Activated T-helper 17 cell treated with anti-CD3 and anti-CD28 coated beads, Interleukin-2, amount 50 U/mL, for 72 hours (primary cell): ENCODE measurements around the gene EPO. TPM values are rescaled to one million over a fixed set of nuclear protein-coding genes. Genes with fewer than 3 reads are reported as not detected.
"Not testable (repeated sequence)": the region's sequence is repeated elsewhere in the genome, so short reads cannot be mapped to it uniquely, and the experiment has no call there.

Source experiments
- ATAC-seq: fragments of 150-1000 bp; cut with Tn5 transposase; replicated peaks from 2 replicates; pipeline ENCODE4 v1.10.0; 2021; ENCODE audit warnings: mild to moderate bottlenecking, moderate library complexity
- H3K27ac Mint-ChIP-seq: one replicate; pipeline ENCODE4 v1.8.0; 2022; ENCODE audit warnings: mixed read lengths
- H3K27me3 Mint-ChIP-seq: one replicate; pipeline ENCODE4 v1.8.0; 2022; ENCODE audit warnings: mixed read lengths
- H3K36me3 Mint-ChIP-seq: one replicate; pipeline ENCODE4 v1.8.0; 2022; ENCODE audit warnings: low read depth, mild to moderate bottlenecking, mixed read lengths
- H3K4me1 Mint-ChIP-seq: one replicate; pipeline ENCODE4 v1.8.0; 2022; ENCODE audit warnings: mixed read lengths
- H3K4me3 Mint-ChIP-seq: one replicate; pipeline ENCODE4 v1.8.0; 2022; ENCODE audit warnings: mild to moderate bottlenecking, mixed read lengths
- H3K9me3 Mint-ChIP-seq: one replicate; pipeline ENCODE4 v1.8.0; 2022; ENCODE audit warnings: mixed read lengths
- total RNA-seq, 2 donors: library from RNA; stranded (reverse); gene quantifications; one replicate each; pipeline ENCODE4 v1.2.3, GENCODE V29; 2022

The EPO gene
- total RNA-seq, 2 donors from 2014 or later: not detected

DNA sequence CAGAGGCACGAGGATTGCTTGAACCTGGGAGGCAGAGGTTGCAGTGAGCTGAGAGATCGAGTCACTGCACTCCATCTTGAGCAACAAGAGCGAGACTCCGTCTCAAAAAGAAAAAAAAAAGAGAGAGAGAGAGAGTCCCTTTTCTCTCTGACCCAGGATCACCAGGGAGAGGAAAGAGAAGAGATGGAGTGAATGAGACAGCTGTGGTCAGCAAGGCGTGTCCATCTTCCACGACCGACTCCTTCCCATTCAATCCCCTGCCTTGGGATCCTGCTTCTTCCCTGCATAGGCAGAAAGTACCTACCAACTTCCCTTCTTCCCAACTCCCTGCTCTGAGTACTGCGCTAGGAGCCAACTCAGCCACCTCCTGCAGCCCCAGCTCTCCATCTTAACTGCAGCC lies 7.9 kb downstream of the EPO start:
- Mint-ChIP-seq H3K36me3 (no peaks in the 10 kb centered on the region), H3K4me1 (no peaks in the 10 kb centered on the region), H3K9me3 (no peaks in the 10 kb centered on the region), H3K4me3 (no peak overlapping the region), H3K27me3 (peaks cover 7% of the 10 kb centered on the region), H3K27ac (no peak overlapping the region)
- no peak for ATAC-seq

DNA sequence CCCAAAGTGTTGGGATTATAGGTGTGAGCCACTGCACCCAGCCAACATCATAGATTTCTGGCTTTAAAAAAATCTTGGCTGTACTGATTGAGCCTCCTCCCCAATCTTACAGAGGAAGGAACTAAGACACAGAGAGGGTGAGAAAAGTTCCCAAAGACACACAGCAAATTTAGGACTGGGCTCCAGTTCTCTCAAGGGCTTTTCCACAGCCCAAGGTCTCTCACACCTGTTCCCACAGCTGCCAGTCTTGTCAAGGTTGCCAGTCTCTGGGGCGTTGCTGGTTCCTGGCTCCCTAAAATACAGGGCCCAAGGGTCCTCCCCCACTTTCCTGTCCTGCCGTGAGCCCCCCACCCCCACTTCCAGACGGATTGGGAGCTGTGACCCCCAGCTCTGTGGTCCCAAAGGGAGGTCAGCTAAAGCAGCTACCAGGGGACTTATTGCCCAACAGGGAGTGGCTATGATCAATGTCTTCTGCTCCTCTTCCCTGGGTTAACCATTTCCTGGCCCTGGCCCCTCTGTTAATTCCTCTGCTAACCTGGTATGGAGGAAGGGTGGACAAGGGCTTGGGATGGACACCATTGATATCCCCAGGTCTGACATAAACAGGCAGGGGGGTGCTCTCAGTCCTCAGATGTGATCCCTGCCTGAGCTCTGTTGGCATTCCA lies 10.0 kb downstream of the EPO start:
- Mint-ChIP-seq H3K4me3 (no peak overlapping the region), H3K36me3 (no peaks in the 10 kb centered on the region), H3K4me1 (no peaks in the 10 kb centered on the region), H3K27ac (no peak overlapping the region), H3K27me3 (peaks cover 7% of the 10 kb centered on the region), H3K9me3 (no peaks in the 10 kb centered on the region)
- ATAC-seq: no peak

DNA sequence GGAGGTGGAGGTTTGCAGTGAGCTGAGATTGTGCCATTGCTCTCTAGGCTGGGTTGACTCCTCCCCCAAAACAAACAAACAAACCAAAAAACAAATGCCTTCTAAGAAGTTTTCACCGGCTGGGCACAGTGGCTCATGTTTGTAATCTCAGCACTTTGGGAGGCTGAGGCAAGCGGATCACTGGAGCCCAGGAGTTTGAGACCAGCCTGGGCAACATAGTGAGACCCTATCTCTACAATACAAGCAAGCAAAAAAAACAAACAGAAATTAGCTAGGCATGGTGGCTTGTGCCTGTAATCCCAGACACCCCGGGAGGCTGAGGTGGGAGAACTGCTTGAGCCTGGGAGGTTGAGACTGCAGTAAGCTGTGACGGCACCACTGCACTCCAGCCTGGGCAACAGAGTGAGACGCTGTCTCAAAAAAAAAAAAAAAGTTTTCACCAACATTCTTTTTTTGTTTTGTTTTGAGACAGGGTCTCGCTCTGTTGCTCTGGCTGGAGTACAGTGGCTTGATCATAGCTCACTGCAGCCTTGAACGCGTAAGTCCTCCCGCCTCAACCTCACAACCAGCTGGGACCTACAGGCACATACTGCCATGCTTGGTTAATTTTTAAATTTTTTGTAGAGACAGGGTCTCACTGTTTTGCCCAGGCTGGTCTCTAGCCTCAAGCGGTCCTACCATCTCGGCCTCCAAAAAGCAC lies 11.8 kb downstream of the EPO start:
- no peaks in the 10 kb centered on the region for H3K4me1 Mint-ChIP-seq
- H3K9me3 Mint-ChIP-seq: no peaks in the 10 kb centered on the region
- H3K4me3 Mint-ChIP-seq: no peak overlapping the region
- no peak overlapping the region for H3K27ac Mint-ChIP-seq
- no peak for ATAC-seq
- H3K27me3 Mint-ChIP-seq: peaks cover 7% of the 10 kb centered on the region
- H3K36me3 Mint-ChIP-seq: no peaks in the 10 kb centered on the region

DNA sequence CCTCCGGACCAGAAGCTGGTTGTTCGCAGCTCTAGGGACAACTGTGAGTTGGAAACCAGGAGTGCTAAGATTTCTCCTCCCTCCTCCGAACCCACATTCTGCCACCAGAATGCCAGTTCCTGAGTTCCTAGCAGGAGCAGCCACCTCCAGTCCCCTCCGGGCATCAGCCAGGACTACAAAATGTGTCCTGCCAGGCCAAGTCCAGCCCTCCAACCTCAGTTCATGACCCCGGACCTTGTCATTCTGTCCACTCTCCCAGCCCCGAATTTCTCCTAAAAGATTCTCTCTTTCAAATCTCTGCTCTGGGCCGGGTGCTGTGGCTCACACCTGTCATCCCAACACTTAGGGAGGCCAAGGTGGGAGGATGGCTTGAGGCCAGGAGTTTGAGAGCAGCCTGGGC lies 15.5 kb downstream of the EPO start:
- ATAC-seq: no peak
- Mint-ChIP-seq H3K36me3 (no peaks in the 10 kb centered on the region), H3K4me3 (no peak overlapping the region), H3K9me3 (no peaks in the 10 kb centered on the region), H3K27me3 (peaks cover 7% of the 10 kb centered on the region), H3K27ac (no peak overlapping the region), H3K4me1 (no peaks in the 10 kb centered on the region)

DNA sequence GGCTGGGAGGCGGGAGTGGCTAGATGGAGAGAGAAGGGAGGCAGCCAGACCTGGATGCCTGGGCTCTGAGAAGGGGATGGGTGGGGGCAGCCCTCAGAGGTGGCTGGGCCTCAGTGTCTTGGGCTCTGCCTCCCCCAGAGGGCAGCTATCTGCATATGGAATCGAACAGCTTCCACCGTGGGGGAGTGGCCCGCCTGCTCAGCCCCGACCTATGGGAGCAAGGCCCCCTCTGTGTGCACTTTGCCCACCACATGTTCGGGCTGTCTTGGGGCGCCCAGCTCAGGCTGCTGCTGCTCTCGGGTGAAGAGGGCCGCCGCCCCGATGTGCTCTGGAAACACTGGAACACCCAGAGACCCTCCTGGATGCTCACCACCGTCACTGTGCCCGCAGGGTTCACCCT lies 16.4 kb downstream of the EPO start:
- no peak for ATAC-seq
- no peaks in the 10 kb centered on the region for H3K4me1 Mint-ChIP-seq
- H3K4me3 Mint-ChIP-seq: no peak overlapping the region
- H3K27me3 Mint-ChIP-seq: peaks cover 7% of the 10 kb centered on the region
- H3K36me3 Mint-ChIP-seq: no peaks in the 10 kb centered on the region
- no peaks in the 10 kb centered on the region for H3K9me3 Mint-ChIP-seq
- no peak overlapping the region for H3K27ac Mint-ChIP-seq

DNA sequence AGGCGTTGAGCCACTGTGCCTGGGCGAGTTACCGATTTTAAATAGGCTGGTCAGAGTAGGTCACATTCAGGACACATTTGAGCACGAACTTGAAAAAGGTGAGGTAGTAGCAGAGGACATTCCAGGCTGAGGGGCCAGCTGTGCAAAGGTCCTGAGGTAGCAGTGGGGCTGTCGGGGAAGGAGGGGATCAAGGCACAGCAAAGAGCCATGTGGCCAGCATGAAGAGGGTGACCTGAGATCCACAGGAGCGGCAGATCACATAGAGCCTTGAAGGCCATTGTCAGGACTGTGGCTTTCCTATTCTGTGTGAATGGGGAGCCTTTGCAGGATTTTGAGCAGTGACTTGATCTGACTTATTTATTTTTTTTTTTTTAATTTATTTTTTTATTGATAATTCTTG lies 19.7 kb downstream of the EPO start:
- Mint-ChIP-seq H3K27ac (no peak overlapping the region), H3K36me3 (no peaks in the 10 kb centered on the region), H3K4me3 (no peak overlapping the region), H3K9me3 (no peaks in the 10 kb centered on the region), H3K4me1 (no peaks in the 10 kb centered on the region), H3K27me3 (peaks cover 7% of the 10 kb centered on the region)
- ATAC-seq: no peak

DNA sequence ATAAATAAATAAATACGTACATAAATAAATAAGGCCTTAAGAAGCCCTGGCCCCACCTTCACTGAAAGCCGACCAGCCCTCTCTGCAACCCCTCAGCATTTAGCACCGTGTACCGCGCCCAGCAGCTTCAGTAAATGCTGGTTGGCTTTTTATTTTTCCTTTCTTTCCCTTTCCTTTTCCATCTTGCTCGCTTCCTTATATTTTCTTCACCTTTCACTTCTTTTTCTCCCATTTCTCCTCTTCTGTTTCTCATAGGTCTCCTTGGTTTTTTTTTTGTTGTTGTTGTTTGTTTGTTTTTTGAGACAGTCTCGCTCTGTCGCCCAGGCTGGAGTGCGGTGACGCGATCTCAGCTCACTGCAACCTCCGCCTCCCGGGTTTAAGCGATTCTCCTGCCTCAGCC lies 24.3 kb downstream of the EPO start:
- no peaks in the 10 kb centered on the region for H3K36me3 Mint-ChIP-seq
- no peak for ATAC-seq
- peaks cover 24% of the 10 kb centered on the region for H3K27me3 Mint-ChIP-seq
- H3K9me3 Mint-ChIP-seq: no peaks in the 10 kb centered on the region
- H3K27ac Mint-ChIP-seq: no peak overlapping the region
- peaks cover 3% of the 10 kb centered on the region for H3K4me1 Mint-ChIP-seq
- H3K4me3 Mint-ChIP-seq: no peak overlapping the region

DNA sequence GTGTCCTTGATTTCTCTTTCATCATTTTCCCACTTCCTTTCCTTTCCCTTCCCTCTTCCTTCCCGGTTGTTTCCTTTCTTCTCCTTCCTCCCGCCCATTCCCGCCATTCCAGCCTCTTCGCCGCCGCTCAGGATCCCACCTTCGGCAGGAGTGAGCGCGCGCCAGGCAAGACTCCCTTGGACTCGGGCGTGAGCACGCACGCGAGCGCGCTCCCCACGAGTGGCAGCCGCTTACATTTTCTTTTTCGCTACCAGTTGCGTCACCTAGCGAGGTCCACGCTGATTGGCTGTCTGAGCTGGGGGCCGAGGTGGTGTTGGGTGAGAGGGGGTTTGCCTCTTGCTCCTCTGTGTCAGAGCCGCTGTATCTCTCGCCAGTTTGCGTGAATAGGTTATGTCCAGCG lies 24.9 kb downstream of the EPO start:
- H3K4me1 Mint-ChIP-seq: peaks cover 3% of the 10 kb centered on the region
- H3K27me3 Mint-ChIP-seq: peaks cover 21% of the 10 kb centered on the region
- no peaks in the 10 kb centered on the region for H3K9me3 Mint-ChIP-seq
- H3K36me3 Mint-ChIP-seq: no peaks in the 10 kb centered on the region
- ATAC-seq: no peak
- H3K27ac Mint-ChIP-seq: no peak overlapping the region
- H3K4me3 Mint-ChIP-seq: peak overlapping the region; percentile 64

DNA sequence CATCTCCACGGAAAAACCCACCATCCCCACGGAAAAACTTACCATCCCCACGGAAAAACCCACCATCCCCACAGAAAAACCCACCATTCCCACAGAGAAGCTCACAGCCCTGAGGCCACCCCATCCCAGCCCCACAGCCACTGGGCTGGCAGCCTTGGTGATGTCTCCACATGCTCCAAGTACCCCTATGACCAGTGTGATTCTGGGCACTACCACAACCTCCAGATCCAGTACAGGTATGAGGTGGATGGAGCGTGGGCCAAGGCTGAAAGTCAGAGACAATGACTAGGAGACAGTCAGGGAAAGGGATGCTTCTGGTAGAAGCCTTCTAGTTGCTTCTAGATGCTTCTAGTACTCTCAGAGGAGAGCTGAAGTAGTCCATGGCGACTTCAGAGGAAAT lies 32.7 kb downstream of the EPO start:
- Mint-ChIP-seq H3K4me3 (no peak overlapping the region), H3K27me3 (peaks cover 22% of the 10 kb centered on the region), H3K9me3 (no peaks in the 10 kb centered on the region), H3K27ac (peak overlapping the region; percentile 31), H3K36me3 (no peaks in the 10 kb centered on the region), H3K4me1 (no peaks in the 10 kb centered on the region)
- ATAC-seq: peak; percentile 31

DNA sequence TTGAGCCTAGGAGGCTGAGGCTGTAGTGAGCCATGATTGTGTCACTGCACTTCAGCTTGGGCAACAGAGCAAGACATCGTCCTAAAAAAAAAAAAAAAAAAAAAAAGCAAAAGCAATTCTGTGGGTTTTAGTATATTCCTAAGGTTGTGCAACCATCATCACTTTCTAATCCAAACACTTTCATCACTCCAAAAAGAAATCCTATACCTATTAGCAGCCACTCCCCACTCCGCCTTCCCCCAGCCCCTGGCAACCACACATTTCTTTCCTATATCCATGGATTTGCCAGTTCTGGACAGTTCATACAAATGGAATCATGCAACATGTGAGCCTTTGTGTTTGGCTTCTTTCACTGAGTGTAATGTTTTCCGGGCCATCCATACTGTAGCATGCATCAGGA lies 33.5 kb downstream of the EPO start:
- ATAC-seq: no peak
- no peaks in the 10 kb centered on the region for H3K36me3 Mint-ChIP-seq
- H3K9me3 Mint-ChIP-seq: no peaks in the 10 kb centered on the region
- peaks cover 18% of the 10 kb centered on the region for H3K27me3 Mint-ChIP-seq
- no peak overlapping the region for H3K4me3 Mint-ChIP-seq
- no peaks in the 10 kb centered on the region for H3K4me1 Mint-ChIP-seq
- H3K27ac Mint-ChIP-seq: no peak overlapping the region

DNA sequence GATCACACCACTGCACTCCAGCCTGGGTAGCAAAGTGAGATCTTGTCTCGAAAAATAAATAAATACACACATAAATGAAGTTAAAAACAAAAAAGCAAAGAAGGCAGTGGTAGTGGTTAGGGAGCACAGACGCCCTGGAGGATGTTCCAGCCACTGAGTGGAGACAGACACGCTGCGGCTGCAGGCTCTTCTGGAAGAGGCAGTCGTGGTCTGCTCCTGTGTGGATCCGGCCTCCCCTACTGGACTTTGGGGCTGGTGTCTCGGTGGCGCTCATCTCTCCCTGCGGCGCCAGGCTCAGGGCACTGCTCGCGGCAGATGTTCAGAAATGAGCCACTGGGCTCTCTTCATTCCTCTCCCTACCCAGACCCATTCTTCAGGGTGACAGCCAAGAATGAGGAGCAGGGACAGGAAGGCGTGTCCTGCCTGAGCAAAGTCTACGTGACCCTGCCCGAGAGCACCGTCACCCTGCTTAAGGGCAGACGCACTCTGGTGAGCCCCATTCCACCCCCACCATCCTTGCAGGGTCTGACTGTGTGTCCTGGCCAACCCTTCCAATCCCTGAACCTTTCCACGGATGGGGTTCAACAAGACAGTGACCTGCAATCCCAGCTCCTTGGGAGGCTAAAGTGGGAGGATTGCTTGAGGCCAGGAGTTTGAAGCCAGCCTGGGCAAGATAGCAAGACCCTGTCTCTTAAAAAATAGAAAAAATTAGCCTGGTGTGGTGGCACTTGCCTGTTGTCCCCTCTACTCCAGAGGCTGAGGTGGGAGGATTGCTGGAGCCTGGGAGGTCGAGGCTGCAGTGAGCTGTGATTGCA lies 39.3 kb downstream of the EPO start:
- no peaks in the 10 kb centered on the region for H3K36me3 Mint-ChIP-seq
- no peak for ATAC-seq

DNA sequence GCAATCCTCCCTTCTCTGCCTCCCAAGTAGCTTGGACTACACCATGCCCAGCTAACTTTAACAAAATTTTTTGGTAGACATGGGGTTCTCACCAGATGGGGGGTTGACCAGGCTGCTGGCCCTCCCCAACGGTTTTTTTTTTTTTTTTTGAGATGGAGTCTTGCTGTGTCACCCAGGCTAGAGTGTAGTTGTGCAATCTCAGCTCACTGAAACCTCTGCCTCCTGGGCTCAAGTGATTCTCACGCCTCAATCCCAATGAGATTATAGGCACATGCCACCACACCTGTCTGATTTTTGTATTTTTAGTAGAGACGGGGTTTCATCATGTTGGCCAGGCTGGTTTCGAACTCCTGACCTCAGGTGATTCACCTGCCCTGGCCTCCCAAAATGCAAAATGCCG lies 42.6 kb downstream of the EPO start:
- ATAC-seq, H3K36me3 Mint-ChIP-seq, H3K4me1 Mint-ChIP-seq, H3K27ac Mint-ChIP-seq, H3K9me3 Mint-ChIP-seq, H3K4me3 Mint-ChIP-seq, H3K27me3 Mint-ChIP-seq: not testable (repeated sequence)

More for the DNA sequence above, 39.3 kb downstream of the EPO start:
- no peak overlapping the region for H3K4me3 Mint-ChIP-seq
- H3K27me3 Mint-ChIP-seq: no peaks in the 10 kb centered on the region
- no peaks in the 10 kb centered on the region for H3K4me1 Mint-ChIP-seq
- H3K27ac Mint-ChIP-seq: no peak overlapping the region
- H3K9me3 Mint-ChIP-seq: no peaks in the 10 kb centered on the region

DNA sequence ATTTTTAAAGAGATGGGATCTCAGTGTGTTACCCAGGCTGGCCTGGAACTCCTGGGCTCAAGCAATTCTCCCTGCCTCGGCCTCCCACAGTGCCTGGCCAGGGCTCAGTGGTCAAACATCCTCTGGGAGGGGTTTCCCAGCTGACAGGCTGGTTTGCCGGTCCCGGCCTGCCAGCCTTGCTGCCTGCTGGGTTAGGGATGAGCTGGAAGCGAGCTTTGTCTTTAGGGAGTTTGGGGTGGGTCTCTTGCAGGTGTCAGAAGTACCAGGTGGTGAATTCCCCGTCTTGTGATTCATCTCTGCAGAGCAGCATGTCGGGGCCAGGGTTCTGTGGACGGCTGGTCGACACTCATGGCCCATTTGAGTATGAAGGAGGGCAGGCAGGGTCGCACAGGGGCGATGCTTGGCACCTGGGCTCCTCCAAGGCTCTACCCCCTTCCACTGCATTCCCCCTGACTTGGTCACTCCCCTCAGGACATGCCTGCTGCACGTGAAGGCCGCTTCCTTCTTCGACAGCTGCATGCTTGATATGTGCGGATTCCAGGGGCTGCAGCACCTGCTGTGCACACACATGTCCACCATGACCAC lies 43.4 kb downstream of the EPO start:
- peaks cover 6% of the 10 kb centered on the region for H3K27me3 Mint-ChIP-seq
- no peak overlapping the region for H3K27ac Mint-ChIP-seq
- no peak overlapping the region for H3K4me3 Mint-ChIP-seq
- H3K9me3 Mint-ChIP-seq: no peaks in the 10 kb centered on the region
- no peaks in the 10 kb centered on the region for H3K4me1 Mint-ChIP-seq
- no peak for ATAC-seq
- no peaks in the 10 kb centered on the region for H3K36me3 Mint-ChIP-seq

DNA sequence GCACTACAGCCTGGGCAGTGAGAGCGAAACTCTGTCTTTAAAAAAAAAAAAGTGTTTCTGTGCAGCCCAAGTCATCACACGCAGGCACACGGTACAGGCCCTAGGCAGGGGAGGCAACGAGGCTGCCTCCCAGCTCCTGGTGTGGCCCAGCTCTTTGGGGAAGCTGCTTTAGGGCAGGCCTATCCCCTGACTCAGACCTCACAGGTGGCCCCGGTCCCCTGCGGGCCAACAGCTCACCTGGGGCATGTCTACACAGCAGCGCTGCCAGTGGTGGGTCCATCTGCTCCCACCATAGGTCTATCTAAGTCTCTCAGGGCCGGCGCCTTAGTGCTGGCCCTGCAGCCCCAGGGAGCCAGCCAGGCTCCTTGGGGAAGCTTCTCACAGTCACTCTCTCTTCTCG lies 44.6 kb downstream of the EPO start:
- H3K9me3 Mint-ChIP-seq: no peaks in the 10 kb centered on the region
- no peak for ATAC-seq
- H3K4me3 Mint-ChIP-seq: no peak overlapping the region
- no peak overlapping the region for H3K27ac Mint-ChIP-seq
- peaks cover 16% of the 10 kb centered on the region for H3K27me3 Mint-ChIP-seq
- H3K4me1 Mint-ChIP-seq: no peaks in the 10 kb centered on the region
- no peaks in the 10 kb centered on the region for H3K36me3 Mint-ChIP-seq

DNA sequence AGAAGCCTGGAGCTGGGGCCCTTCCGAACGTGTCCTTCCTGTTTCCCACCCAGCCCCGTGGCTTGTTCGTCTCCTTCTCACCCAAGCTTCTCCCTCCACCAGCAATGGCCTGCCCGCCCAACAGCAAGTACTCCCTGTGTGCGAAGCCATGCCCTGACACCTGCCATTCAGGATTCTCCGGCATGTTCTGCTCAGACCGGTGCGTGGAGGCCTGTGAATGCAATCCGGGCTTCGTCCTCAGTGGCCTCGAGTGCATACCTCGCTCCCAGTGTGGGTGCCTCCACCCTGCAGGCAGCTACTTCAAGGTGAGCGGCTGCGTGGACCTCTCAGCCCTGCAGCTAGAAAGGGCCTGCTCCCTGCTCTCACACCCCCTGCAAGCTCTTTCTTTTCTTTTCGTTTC lies 45.0 kb downstream of the EPO start:
- Mint-ChIP-seq H3K27me3 (peaks cover 17% of the 10 kb centered on the region), H3K36me3 (no peaks in the 10 kb centered on the region), H3K27ac (no peak overlapping the region), H3K4me3 (no peak overlapping the region), H3K9me3 (no peaks in the 10 kb centered on the region), H3K4me1 (no peaks in the 10 kb centered on the region)
- ATAC-seq: no peak
